Measurements from ENCODE around the gene EMD. TPM values are rescaled to one million over a fixed set of nuclear protein-coding genes. Genes with fewer than 3 reads are reported as not detected.

Gene EMD
- total RNA-seq, 2 donors from 2014 or later = 61.4 to 66.1 TPM

DNA sequence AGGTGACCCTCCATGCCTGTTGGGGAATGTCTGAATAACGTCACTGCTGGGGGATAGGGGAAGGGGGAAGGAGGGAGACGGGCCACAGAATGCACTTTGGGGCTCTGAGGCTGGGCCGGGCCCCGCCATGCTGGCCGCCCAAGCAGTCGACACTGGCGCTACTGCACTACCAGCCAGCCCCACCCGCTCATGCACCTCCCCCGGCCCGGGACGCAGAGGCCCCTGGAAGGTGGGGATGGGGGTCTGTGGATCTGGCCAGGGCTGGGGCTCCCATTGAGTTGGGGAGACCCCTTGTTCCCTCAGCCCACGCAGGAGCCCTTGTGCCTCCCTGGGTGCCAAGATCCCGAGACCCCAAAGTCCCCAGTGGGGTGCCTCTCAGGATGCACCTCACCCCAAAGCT, 22.5 kb upstream of the EMD start:
- TF ChIP-seq POLR2AphosphoS5 (IDR thresholded peaks at IDR 0.05) (no peak), CTCF (IDR thresholded peaks at IDR 0.05) (no peak)
- 64% methylated on average over 3 of the region's 13 CpGs for WGBS
- intact Hi-C loops (cut with DNase I) = no loop called here
- H3K4me1 ChIP-seq (replicated peaks) = no peaks in the 10 kb centered on the region
- no peak overlapping the region for H3K4me3 ChIP-seq
- no peaks in the 10 kb centered on the region for H3K27me3 ChIP-seq (replicated peaks; ENCODE audit: insufficient read depth)
- no peaks in the 10 kb centered on the region for H3K36me3 ChIP-seq
- H3K27ac ChIP-seq = no peak overlapping the region
- no peaks in the 10 kb centered on the region for H3K9me3 ChIP-seq
- DNase-seq (ENCODE audit: low spot score) = no peak

DNA sequence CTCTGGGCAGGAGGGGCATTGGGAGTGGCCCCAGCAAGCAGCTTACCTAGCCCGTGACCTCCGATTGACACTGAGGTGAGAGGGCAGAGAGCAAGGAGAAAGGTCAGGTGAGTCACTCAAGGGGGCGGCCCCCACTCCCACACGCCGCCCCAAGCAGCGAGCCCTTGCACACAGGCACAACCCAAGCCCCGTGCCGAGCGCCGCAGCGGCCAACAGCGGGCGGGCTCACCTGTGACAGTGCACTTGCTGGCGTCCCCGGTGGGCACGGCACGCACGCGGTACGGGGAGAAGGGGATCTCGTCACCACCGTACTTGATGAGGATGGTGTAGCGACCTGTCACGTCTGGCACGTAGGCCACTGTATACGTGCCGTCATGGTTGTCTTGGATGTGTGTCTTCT, 21.9 kb upstream of the EMD start:
- Histone ChIP-seq H3K9me3 (no peaks in the 10 kb centered on the region), H3K36me3 (no peaks in the 10 kb centered on the region), H3K4me1 (replicated peaks) (no peaks in the 10 kb centered on the region), H3K27me3 (replicated peaks; ENCODE audit: insufficient read depth) (no peaks in the 10 kb centered on the region), H3K4me3 (no peak overlapping the region), H3K27ac (no peak overlapping the region)
- TF ChIP-seq CTCF (IDR thresholded peaks at IDR 0.05) = no peak
- TF ChIP-seq POLR2AphosphoS5 (IDR thresholded peaks at IDR 0.05) = no peak
- no peak for TF ChIP-seq POLR2A (IDR thresholded peaks at IDR 0.05)
- no peak for DNase-seq (ENCODE audit: low spot score)
- 81% methylated on average over 25 of the region's 27 CpGs for WGBS
- intact Hi-C loops (cut with DNase I) = no loop called here

DNA sequence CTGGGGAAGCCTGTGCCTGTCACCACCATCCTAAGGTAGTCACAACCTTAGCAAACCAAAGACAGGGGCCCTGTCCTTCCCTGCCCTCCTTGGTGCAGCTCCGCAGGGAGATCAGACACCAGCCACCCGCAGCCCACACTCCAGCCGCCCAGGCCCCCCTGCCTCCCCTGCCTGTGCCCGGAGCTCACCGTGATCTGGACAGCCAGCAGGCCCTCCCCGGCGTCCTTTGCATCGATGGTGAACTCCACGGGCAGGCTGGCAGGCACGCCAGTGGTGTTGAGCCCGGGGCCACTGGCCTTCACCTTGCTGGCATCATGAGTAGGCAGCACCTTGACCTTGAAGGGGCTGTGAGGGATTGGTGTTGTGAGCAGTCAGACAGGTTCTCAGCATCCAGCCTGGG, 21.1 kb upstream of the EMD start:
- intact Hi-C loops (cut with DNase I) = no loop called here
- no peaks in the 10 kb centered on the region for H3K9me3 ChIP-seq
- TF ChIP-seq POLR2A (IDR thresholded peaks at IDR 0.05) (no peak), POLR2AphosphoS5 (IDR thresholded peaks at IDR 0.05) (no peak), CTCF (IDR thresholded peaks at IDR 0.05) (no peak)
- no peak for DNase-seq (ENCODE audit: low spot score)
- no peaks in the 10 kb centered on the region for H3K27me3 ChIP-seq (replicated peaks; ENCODE audit: insufficient read depth)
- H3K36me3 ChIP-seq = no peaks in the 10 kb centered on the region
- no CpG with 5 or more reads among the region's 11 CpGs for WGBS
- no peak overlapping the region for H3K4me3 ChIP-seq
- no peak overlapping the region for H3K27ac ChIP-seq
- no peaks in the 10 kb centered on the region for H3K4me1 ChIP-seq (replicated peaks)

DNA sequence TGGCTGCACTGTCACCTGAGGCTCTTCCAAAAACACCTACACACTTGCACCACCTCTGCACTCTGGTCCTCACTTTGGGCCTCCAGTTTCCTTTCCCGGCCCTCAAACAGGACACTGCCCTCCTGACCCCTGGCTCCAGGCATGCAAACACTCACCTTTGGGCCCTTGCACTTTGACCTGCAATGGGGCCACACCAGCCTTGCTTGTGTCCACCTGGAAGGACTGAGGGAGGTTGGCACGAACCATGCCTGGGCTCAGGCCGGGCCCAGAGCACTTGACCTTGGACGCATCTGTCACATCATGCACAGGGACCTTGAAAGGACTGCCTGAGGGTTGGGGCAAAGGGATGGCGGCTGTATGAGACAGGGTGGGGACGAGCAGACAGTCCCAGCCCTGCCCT, 20.3 kb upstream of the EMD start:
- TF ChIP-seq POLR2A (IDR thresholded peaks at IDR 0.05) = no peak
- no peaks in the 10 kb centered on the region for H3K36me3 ChIP-seq
- no peaks in the 10 kb centered on the region for H3K9me3 ChIP-seq
- H3K27ac ChIP-seq = no peak overlapping the region
- no peaks in the 10 kb centered on the region for H3K27me3 ChIP-seq (replicated peaks; ENCODE audit: insufficient read depth)
- intact Hi-C loops (cut with DNase I) = no loop called here
- no peak overlapping the region for H3K4me3 ChIP-seq
- no peak for DNase-seq (ENCODE audit: low spot score)
- H3K4me1 ChIP-seq (replicated peaks) = no peaks in the 10 kb centered on the region
- 65% methylated on average over 5 of the region's 6 CpGs for WGBS

DNA sequence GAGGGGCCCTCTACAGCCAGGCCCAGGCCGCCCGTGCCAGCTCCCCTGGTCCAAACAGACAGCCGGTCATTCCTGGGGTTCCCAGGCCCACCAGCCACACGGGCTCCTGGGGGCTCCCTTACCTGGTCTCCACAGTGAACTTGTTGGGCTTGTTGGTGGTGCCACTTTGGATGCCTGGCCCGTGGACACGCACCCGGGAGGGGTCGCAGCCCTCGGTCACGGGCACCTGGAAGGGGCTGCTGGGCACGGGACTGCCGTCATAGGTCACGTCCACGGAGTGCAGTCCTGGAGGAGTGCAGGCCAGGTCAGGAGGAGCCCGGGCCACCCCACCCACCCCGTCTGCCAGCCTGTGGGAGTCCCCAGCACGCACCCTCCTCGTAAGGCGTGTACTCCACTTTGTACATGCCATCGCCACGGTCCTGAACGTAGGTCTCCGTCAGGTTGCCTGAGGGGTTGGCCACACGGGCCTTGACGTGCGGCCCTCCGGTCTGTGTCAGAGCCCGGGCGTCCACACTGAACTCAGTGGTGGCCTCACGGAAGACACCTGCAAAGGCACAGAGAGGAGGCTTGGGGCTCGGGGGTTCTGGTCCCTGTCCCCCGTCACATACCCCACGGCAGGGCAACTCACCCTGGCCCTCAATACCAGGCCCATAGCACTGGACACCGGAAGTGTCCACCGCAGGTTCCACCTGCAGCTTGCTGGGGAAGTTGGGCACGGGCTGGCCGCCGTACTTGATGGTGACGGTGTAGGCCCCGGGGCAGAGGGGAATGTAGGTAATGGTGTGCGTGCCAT, 19.5 kb upstream of the EMD start:
- Histone ChIP-seq H3K4me3 (no peak overlapping the region), H3K36me3 (no peaks in the 10 kb centered on the region), H3K27me3 (replicated peaks; ENCODE audit: insufficient read depth) (no peaks in the 10 kb centered on the region), H3K27ac (no peak overlapping the region), H3K4me1 (replicated peaks) (no peaks in the 10 kb centered on the region), H3K9me3 (no peaks in the 10 kb centered on the region)
- 84% methylated on average over 12 of the region's 41 CpGs for WGBS
- no peak for DNase-seq (ENCODE audit: low spot score)
- TF ChIP-seq CTCF (IDR thresholded peaks at IDR 0.05) (no peak), POLR2A (IDR thresholded peaks at IDR 0.05) (no peak), POLR2AphosphoS5 (IDR thresholded peaks at IDR 0.05) (no peak)
- intact Hi-C loops (cut with DNase I) = no loop called here

Data from prostate gland (tissue), 2 donors.